HTERT RPE-1 (cell line): ENCODE data around the gene MAP6.

Experiments
- in situ Hi-C: fragments of 300-500 bp; cut with MboI; formaldehyde crosslinking; loops from 4 replicates; pipeline ENCODE4 v1.14.3; 2020; ENCODE audit warnings: low sequenced_read_pairs

MAP6 gene

DNA sequence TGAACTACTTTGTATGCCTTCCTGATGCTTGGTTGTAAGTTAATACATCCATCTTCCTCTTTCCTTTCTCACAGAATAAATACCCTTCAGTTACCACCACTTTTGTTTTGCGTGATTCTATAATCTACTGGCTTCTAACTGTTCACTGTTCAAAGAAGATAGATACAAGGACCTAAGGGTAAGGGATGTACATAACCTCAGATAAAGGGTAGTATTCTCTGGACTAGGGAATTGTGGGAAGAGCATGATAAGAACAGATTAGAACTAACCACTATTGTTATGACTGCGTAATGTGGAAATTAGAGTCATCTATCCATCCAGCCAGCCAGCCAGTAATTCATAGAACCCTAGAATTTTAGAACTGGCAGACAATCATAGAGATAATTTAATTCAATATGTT is 36.4 kb downstream of the MAP6 start:
- in situ Hi-C loops: no loop called here

- in situ Hi-C loops: no loop called here
These were observed 37.6 kb downstream of the MAP6 start for GRCh38 chr11:75631086-75631730.

- in situ Hi-C loops: no loop called here
These were observed 40.8 kb downstream of the MAP6 start for GRCh38 chr11:75627906-75628668.

DNA sequence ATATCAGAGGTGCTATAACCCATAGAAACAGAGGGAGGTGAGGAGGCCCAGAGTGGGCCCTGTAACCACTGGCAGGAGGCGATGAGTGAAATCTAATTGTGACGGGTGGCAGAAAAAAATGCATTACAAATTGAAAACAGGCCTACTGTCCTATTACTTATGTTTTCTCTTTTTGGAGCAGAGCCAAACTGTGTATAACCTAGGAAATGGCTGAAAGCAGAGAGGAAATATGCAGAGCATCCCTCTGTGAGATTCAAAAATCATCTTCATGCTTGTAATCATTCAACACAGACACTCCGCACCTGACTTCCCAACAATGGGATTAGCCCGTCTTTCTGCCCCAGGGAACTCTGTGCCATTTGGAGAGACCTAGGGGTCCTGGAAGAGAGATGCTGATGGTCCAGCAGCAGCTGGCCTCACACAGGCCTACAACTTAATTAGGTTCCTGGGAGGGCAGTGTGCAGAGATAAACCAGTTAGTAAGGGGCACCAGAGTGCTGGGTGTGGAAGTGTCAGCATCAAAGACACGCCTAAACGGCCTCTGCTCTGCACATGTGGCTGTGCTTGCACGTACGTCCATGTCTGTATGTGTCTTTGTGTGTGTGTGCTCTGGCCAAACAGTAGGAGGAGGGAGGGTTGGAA is 41.8 kb downstream of the MAP6 start:
- in situ Hi-C loops: no loop called here

DNA sequence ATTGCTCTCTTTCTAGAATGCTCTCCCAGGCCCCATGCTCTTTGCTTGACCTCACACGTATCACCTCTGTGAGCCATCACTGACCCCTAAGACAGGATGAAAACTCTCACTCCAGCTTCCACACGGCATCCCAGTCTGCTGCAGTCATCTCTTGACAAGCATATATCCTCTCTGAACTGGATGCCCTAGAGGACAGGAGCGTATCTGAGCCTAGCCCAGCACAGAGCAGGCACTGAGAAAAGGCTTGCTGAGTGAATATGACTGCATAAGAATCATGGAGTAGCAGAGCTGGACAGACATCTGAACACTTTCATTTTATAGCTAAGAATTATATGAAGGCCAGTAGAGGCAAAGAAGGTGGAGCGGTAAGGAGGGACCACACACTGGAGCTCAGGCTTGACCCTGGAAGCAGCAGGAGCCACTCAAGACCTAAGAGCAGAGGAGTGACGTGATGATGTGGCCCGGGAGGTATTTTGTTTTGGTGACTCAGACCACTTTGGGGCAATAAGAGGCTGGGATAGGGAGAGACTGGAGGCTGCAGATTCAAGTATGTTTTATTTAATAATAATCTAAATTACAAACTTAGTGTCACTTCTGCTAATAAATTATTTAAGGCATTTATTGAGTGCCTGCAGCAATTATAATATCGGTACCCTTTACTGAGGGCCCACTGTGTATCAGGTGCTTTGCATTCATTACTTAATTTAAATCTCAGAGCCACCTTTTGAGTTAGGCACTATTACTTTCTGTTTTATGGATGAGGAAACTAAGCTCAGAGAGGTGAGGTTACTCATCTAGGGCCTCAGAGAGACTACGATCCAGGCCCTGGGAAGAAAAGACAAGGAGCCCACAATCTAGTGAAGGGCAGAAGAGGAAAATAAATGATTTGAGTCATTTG is 42.6 kb downstream of the MAP6 start:
- in situ Hi-C loops: no loop called here

DNA sequence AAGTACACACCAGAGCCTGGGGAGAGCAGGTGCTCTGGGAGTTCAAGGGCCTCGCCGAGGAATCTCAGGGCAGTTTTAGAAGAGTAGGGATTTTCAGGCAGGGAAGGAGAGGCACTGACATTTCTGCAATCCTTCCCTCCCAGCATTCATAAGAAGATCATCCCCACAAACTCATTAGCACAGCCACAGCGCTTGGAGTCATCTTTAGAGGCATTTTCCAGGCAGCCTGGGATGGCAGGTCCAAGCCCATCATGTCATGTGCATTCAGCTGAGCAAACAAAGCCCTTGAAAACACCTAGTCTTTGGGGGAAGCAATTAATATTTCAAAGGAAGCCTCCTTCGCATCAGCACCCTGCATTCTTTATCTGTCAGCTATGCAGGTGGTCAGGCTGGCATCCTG is 43.8 kb downstream of the MAP6 start:
- in situ Hi-C loops: no loop called here

- in situ Hi-C loops: no loop called here
These were observed 52.6 kb downstream of the MAP6 start for GRCh38 chr11:75616281-75616680.

- in situ Hi-C loops: no loop called here
These were observed 53.1 kb downstream of the MAP6 start for GRCh38 chr11:75615751-75616150.

DNA sequence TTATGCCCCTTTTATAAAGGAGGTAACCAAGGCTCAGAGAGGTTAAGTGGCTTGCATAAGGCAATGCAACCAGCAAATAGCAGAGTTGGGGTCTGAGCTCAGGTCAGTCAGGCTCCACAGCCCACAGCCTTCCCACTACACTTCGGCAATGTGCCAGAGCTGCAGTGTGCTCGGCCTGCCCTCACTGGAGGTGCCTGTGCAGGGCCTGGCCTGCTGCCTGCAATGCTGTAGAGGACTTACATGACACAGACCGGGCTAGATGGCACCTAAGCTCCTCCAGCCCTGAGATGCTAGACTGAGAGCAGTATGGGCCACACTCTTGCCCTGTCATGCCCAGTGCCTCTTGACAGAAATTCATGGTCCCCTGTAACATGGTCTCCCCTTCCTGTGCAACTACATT is 57.0 kb downstream of the MAP6 start:
- in situ Hi-C loops: no loop called here

- in situ Hi-C loops: no loop called here
These were observed 62.7 kb downstream of the MAP6 start for GRCh38 chr11:75606099-75606498.

DNA sequence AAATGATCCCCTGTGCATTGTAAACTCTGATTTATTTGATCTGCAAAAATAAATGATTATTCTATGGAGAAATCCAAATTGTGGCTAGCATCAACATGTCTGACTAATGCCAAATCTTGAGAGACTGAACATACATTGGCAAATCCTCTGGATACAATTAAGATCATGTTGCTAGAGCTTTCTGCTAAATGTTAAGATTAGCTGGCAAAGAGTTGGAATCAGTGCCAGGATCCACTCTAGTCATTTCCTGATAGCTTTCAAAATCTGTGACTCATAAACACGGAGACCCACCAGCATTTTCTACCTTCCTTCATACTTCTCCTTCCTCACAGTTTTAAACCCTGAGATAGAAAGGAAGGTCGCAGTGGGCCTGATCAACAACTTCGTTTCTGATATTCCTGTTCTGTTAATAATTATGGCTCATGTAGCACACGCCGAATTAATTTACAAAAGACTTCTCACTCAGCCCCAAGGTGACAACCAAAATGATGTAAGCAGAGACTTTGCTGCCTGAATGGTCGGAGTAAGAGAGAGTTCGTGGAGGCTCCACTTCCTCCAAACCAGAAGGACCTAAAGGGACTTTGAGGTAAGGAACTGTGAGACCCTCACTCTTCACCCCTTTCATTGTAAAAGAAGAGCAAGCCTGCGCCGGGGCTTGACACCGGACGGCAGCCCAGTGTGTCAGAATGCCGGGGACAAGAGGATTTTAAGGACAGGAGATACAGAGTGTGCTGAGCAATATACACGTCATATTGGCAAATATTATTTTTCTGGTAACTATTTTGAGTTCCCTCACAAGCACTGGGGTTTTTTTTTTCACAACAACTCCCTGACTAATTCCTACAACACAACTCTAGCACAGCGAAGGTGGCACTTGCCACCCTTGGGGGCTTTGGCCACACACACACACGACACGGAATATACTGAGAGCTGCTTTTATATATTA is 64.8 kb downstream of the MAP6 start:
- in situ Hi-C loops: no loop called here

DNA sequence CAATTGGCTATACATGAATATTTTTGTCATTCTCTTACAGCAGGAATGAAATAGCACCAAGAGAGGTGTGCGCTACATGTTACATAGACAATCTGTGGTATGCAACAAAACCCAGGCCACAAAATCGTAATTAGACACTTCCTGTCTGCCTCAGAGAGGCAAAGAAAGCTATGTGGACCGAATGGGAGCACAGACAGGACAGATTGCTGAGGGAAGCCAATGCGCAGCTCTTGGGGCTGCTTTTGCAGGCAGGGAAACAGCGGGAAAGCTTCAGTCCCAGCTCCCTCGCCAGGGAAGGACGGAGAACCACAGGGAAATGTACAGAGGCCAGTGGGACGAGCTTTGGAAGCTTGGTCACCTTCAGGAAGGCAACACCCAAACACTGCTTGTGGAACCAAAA is 65.9 kb downstream of the MAP6 start:
- in situ Hi-C loops: no loop called here

GRCh38 chr11:75601494-75601893 is 67.3 kb downstream of the MAP6 start:
- in situ Hi-C loops: no loop called here

GRCh38 chr11:75600356-75600755 is 68.5 kb downstream of the MAP6 start:
- in situ Hi-C loops: no loop called here

DNA sequence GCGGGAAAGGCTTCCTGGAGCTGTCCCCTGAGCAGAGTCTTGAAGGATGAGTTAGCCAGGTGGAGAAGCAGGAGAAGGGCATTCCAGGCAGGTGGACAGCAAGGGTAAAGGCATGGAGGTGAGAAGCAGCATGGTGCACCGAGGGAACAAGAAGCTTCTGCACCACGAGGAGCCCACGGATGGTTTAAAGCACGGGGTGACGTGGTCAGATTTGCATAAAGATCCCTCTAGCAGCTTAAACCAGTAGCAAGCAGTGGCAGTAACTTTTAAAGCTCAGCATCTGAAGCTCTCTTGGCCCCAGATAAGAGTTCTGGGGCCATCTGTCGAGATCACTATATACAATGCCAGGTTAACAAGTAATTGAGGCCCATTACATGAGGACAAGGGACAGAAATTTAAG is 69.9 kb downstream of the MAP6 start:
- in situ Hi-C loops: no loop called here

DNA sequence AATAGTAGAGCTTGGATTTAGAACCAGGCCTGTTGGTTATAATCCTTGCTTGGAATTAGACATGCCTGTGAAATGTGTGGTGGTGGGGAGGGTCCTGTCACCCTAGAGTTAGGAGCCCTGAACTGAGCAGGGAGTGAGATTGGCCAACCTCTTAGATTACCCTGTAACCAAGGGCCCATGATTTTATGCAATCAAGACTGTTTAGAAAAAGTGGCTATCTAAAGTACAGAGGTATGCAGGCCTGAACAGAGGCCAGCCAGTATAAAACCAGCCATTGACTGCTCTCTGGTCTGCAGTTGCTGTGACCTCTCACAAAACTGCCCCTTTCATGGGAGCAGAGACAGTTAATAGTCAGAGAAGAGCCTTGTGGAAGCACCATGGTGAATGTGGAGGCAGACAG is 70.6 kb downstream of the MAP6 start:
- in situ Hi-C loops: no loop called here

GRCh38 chr11:75597636-75598035 is 71.2 kb downstream of the MAP6 start:
- in situ Hi-C loops: no loop called here

- in situ Hi-C loops: no loop called here
These were observed 71.9 kb downstream of the MAP6 start for GRCh38 chr11:75596914-75597313.

- in situ Hi-C loops: no loop called here
These were observed 73.4 kb downstream of the MAP6 start for GRCh38 chr11:75595429-75595828.

DNA sequence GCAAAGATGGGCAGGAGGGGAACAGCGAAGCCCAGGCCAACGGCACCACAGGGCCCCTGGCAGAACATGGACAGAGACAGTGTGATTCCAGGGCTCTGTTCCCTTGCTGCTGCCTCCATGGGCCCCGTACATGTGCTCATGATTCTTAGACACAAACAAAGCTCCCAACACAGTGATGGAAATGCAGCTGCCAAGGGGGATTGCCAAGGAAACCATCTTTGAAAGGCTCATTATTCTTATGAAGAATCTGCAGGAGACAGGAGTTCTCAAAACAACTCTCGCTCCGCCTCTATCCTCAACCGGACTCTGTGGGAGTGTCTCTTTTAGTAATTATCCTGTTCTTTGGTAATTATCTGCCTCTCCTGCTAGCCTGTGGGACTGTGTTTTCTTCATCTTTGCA is 74.6 kb downstream of the MAP6 start:
- in situ Hi-C loops: no loop called here
